Hepatic stellate cell (primary cell): ENCODE measurements around the gene STK40.

ENCODE experiments used
- DNase-seq: peaks from one replicate; pipeline ENCODE4 v3.0.0; 2011; ENCODE audit warnings: low spot score

STK40 gene

GRCh38 chr1:36343651-36344394 is 41.9 kb downstream of the STK40 start:
- DNase-seq, result no peak

- DNase-seq, result peak; percentile 79
Observed at GRCh38 chr1:36342426-36343185, 43.1 kb downstream of the STK40 start.

GRCh38 chr1:36341626-36342320 is 44.0 kb downstream of the STK40 start:
- DNase-seq, result no peak

- DNase-seq, result no peak
Observed at GRCh38 chr1:36339615-36340014, 46.1 kb downstream of the STK40 start.

- DNase-seq, result no peak
Observed at GRCh38 chr1:36339215-36339614, 46.5 kb downstream of the STK40 start.

- no peak for DNase-seq
Observed at GRCh38 chr1:36337830-36338229, 47.9 kb downstream of the STK40 start.

- DNase-seq, result no peak
Observed at GRCh38 chr1:36330940-36331339, 54.8 kb downstream of the STK40 start.

GRCh38 chr1:36329817-36330216 is 55.9 kb downstream of the STK40 start:
- no peak for DNase-seq

- no peak for DNase-seq
Observed at GRCh38 chr1:36328713-36329112, 57.0 kb downstream of the STK40 start.

- DNase-seq, result no peak
Observed at GRCh38 chr1:36328088-36328480, 57.6 kb downstream of the STK40 start.

GRCh38 chr1:36327421-36328087 is 58.2 kb downstream of the STK40 start:
- peak; percentile 68 for DNase-seq

- DNase-seq, result no peak
Observed at GRCh38 chr1:36326499-36326898, 59.2 kb downstream of the STK40 start.

- no peak for DNase-seq
Observed at GRCh38 chr1:36324353-36324703, 61.4 kb downstream of the STK40 start.

- DNase-seq, result peak; percentile 88
Observed at GRCh38 chr1:36323636-36324352, 61.9 kb downstream of the STK40 start, which contains the start of gene EVA1B. Gene EVA1B (minus strand): TSS chr1:36323645. CDS start chr1:36323037, 608 bp downstream.

GRCh38 chr1:36322786-36323635 is 62.7 kb downstream of the STK40 start:
- peak; percentile 62 for DNase-seq

GRCh38 chr1:36322041-36322785 is 63.5 kb downstream of the STK40 start:
- peak; percentile 48 for DNase-seq

- DNase-seq, result peak; percentile 90
Observed at GRCh38 chr1:36321119-36321951, 64.4 kb downstream of the STK40 start.

- no peak for DNase-seq
Observed at GRCh38 chr1:36320767-36321118, 65.0 kb downstream of the STK40 start.

- no peak for DNase-seq
Observed at GRCh38 chr1:36320291-36320761, 65.4 kb downstream of the STK40 start.
